IPS-11a (cell line): ENCODE results near the gene SCD.

Source experiments
- H3K4me3 ChIP-seq: one replicate; pipeline ENCODE4 v1.5.1; 2013; ENCODE audit warnings: low read depth, low read length, control low read depth

SCD gene

GRCh38 chr10:100391163-100392002, 44.4 kb downstream of the SCD start:
- H3K4me3 ChIP-seq, result no peak overlapping the region

DNA sequence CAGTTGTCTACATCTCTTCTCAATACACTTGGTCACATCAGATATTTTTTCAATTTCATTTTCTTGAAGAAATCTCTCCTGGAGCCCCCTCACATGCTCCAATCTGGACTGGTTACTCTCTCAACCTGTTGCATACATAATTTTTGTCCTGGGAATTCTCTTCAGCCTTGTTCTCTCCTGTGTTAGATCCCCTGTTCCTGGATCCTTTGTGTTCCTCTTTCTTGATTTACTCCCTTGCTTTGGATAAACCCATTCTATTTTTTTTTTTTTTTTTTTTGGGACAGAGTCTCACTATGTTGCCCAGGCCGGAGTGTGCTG, 45.6 kb downstream of the SCD start:
- H3K4me3 ChIP-seq, result no peak overlapping the region

- H3K4me3 ChIP-seq, result no peak overlapping the region
Measured at GRCh38 chr10:100395626-100396025, 48.6 kb downstream of the SCD start.

DNA sequence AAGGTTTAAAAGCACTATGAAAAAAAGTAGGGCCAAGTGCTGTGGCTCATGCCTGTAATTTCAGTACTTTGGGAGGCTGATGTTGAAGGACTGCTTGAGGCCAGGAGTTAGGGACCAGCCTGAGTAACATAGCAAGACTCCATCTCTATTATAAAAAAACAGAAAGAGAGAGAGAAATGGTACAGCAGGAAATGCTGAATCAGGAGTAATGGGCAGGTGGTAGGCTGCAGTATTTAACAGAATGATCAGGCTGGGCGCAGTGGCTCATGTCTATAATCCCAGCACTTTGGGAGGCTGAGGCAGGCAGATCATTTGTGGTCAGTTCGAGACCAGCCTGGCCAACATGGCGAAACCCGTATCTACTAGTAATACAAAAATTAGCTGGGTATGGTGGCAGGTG, 49.6 kb downstream of the SCD start:
- no peak overlapping the region for H3K4me3 ChIP-seq

- no peak overlapping the region for H3K4me3 ChIP-seq
Measured at GRCh38 chr10:100401631-100402328, 54.7 kb downstream of the SCD start.

- no peak overlapping the region for H3K4me3 ChIP-seq
Measured at GRCh38 chr10:100403734-100404133, 56.7 kb downstream of the SCD start.

DNA sequence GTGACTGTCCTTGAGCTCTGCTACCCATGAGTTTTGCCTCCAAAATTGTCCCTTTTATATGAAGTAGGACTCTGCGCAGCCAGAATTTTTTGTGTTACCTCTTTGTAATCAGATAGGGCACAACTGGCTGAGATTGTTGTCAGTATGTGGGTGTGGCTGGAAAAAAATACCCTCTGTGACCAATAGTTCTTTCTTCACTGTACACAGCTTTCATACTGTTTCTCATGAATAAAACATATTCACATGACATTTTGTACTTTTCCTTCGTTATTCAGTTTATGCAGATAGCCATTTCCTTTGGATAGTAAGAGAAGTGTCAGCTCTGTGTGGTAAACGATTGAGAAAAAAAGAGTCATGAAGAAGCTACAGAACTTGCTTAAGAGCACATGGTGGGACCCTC, 66.1 kb downstream of the SCD start:
- no peak overlapping the region for H3K4me3 ChIP-seq
